ENCODE measurements around the gene TMPRSS6. TPM values are rescaled to one million over a fixed set of nuclear protein-coding genes. Genes with fewer than 3 reads are reported as not detected.

The TMPRSS6 gene
- total and polyA plus RNA-seq, 2 of the 13 experiments (the other 11 are each of a cell fraction or from before 2014, with no cell fraction given): 4.2 to 4.8 TPM

GRCh38 chr22:37032535-37033460 is 76.7 kb downstream of the TMPRSS6 start (continued):
- TF ChIP-seq HNRNPUL1 (IDR thresholded peaks at IDR 0.05; ENCODE audit: low read depth, low read length) (no peak), ZNF562 (CRISPR knock-in tag; IDR thresholded peaks at IDR 0.05; ENCODE audit: borderline replicate concordance) (no peak), ZNF10 (CRISPR knock-in tag; IDR thresholded peaks at IDR 0.05; ENCODE audit: borderline replicate concordance, low read depth) (no peak), TFE3 (CRISPR knock-in tag; IDR thresholded peaks at IDR 0.05) (peak; percentile 90), FOXK2 (IDR thresholded peaks at IDR 0.05) (peak; percentile 55; the same call in 1 of the 2 replicates), ZSCAN21 (CRISPR knock-in tag; IDR thresholded peaks at IDR 0.05; ENCODE audit: borderline replicate concordance) (no peak; the same call in 1 of the 2 replicates), ZNF784 (CRISPR knock-in tag; IDR thresholded peaks at IDR 0.05; ENCODE audit: borderline replicate concordance) (peak; percentile 75; the same call in 1 of the 2 replicates), TERF1 (CRISPR knock-in tag; IDR thresholded peaks at IDR 0.05) (no peak), ERF (CRISPR knock-in tag; IDR thresholded peaks at IDR 0.05) (peak; percentile 94), ZFAT (CRISPR knock-in tag; conservative IDR thresholded peaks at IDR 0.05) (no peak), ZNF883 (CRISPR knock-in tag; IDR thresholded peaks at IDR 0.05; ENCODE audit: not compliant biosample characterization) (no peak), ATRX (CRISPR knock-in tag; IDR thresholded peaks at IDR 0.05; ENCODE audit: borderline replicate concordance) (no peak), TBX3 (IDR thresholded peaks at IDR 0.05; ENCODE audit: borderline replicate concordance) (peak; percentile 72; the same call in 1 of the 2 replicates), GABPA (IDR thresholded peaks at IDR 0.05; ENCODE audit: low read depth, low read length) (peak; percentile 20; the same call in 1 of the 2 replicates), GABPA (CRISPR knock-in tag; IDR thresholded peaks at IDR 0.05; ENCODE audit: low read depth) (peak; percentile 85), RFX3 (CRISPR knock-in tag; IDR thresholded peaks at IDR 0.05) (peak; percentile 52; the same call in 1 of the 2 replicates), ZNF496 (CRISPR knock-in tag; IDR thresholded peaks at IDR 0.05; ENCODE audit: insufficient replicate concordance) (no peak), SYNCRIP (IDR thresholded peaks at IDR 0.05; ENCODE audit: insufficient read depth, low read depth, low read length) (no peak), SNAPC2 (CRISPR knock-in tag; IDR thresholded peaks at IDR 0.05) (peak; percentile 93; the same call in 1 of the 2 replicates), THAP7 (CRISPR knock-in tag; IDR thresholded peaks at IDR 0.05) (peak; percentile 58; the same call in 1 of the 2 replicates), ZKSCAN8 (CRISPR knock-in tag; IDR thresholded peaks at IDR 0.05; ENCODE audit: borderline replicate concordance) (peak; percentile 96)
